AG10803 (cell line): Measurements from ENCODE around the gene PCSK2.

Experiments
- DNase-seq: peaks from one replicate; pipeline ENCODE4 v3.0.0; 2010; ENCODE audit warnings: low read depth
- H3K4me3 ChIP-seq: 2 replicates; pipeline ENCODE4 v1.5.1; 2011; ENCODE audit warnings: mild to moderate bottlenecking, low read length, control low read depth
- TF ChIP-seq, protein P1 (sequence below): conservative IDR thresholded peaks from 2 replicates; pipeline ENCODE4 v1.5.1; 2011; ENCODE audit warnings: mild to moderate bottlenecking, low read length, control low read depth, inconsistent platforms

The PCSK2 gene

GRCh38 chr20:17500826-17501225 lies 274.0 kb downstream of the PCSK2 start:
- no peak overlapping the region for H3K4me3 ChIP-seq
- DNase-seq = no peak
- TF ChIP-seq, protein P1, sequence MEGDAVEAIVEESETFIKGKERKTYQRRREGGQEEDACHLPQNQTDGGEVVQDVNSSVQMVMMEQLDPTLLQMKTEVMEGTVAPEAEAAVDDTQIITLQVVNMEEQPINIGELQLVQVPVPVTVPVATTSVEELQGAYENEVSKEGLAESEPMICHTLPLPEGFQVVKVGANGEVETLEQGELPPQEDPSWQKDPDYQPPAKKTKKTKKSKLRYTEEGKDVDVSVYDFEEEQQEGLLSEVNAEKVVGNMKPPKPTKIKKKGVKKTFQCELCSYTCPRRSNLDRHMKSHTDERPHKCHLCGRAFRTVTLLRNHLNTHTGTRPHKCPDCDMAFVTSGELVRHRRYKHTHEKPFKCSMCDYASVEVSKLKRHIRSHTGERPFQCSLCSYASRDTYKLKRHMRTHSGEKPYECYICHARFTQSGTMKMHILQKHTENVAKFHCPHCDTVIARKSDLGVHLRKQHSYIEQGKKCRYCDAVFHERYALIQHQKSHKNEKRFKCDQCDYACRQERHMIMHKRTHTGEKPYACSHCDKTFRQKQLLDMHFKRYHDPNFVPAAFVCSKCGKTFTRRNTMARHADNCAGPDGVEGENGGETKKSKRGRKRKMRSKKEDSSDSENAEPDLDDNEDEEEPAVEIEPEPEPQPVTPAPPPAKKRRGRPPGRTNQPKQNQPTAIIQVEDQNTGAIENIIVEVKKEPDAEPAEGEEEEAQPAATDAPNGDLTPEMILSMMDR = no peak

GRCh38 chr20:17501701-17502100 lies 274.9 kb downstream of the PCSK2 start:
- TF ChIP-seq, protein P1 = no peak
- H3K4me3 ChIP-seq = no peak overlapping the region
- no peak for DNase-seq

GRCh38 chr20:17502105-17502504 lies 275.3 kb downstream of the PCSK2 start:
- TF ChIP-seq, protein P1 = no peak
- DNase-seq = no peak
- no peak overlapping the region for H3K4me3 ChIP-seq

DNA sequence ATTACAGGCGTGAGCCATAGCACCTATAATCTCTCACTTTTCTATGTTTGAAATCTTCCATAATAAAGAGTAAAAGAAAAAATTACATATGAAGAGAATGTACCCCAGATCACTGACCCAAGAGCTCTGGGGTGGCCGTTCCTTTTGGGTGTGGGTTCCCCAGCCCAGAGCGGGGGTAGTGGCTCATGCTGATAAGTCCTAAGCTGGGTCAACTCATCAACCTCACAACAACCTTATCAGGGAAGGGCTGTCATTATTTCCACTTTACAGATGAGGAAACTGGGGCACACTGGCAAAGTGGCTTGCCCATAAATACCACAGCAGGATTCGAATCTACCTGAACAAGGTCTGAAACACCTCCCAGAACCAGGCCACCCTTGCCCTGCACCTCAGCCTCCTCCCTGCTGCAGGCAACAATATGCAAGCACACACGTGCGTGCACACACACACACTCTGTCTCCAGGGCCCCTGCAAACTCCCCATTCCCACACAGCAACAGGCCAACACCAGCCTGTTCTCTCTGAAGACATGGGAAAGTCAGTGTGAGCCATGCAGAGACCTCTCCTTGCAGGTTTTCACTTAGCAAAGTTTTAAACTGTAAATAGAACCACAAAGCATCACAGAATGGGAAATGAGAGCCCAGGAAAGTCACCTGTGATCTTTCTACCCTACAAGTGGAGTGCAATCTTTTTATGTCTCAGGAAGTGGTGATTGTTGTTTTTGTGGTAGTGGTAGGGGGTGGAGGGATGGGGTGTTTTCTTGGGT lies 276.6 kb downstream of the PCSK2 start:
- H3K4me3 ChIP-seq = no peak overlapping the region
- TF ChIP-seq, protein P1 = no peak
- no peak for DNase-seq

DNA sequence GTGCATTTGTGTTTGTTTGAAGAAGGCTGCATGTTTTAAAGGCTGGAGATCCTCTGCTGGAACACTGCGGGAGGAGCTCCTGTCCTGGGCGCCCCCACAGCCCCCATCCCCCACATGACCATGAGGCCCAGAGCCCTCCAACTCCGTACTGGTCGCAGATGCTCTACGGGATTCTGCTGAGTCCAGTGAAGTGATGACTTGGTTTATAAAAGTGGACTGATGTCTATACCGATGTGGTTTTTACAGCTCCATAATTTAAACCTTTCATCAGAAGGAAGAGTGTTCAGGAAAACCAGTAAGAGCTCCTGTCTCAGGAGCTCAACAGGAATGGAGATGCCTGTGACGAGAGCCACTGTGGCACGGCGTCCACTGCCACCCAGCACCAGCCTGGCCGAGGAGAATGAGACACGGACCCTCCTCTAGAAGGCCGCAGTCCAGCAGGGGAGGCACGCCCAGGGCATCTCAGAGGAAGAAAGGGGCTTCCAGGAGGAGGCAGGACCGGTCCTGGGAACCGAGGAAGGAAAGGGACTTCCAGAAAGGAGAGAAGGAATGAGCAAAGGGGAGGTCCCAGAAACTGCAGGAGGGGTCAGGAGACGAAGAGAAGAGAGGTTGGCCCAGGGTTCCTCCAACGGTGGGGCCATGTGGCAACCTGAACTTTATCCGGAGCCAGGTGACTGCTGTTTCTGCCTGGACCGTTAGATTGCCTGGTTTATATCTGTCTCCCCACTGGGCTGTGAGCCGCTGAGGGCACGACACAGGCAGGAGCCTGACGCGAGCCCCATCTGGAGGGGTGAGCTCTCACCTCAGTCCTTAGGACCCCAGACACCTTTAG lies 277.4 kb downstream of the PCSK2 start:
- TF ChIP-seq, protein P1 = no peak
- no peak for DNase-seq
- peak overlapping the region; percentile 69 for H3K4me3 ChIP-seq

- peak; percentile 49 for DNase-seq
- TF ChIP-seq, protein P1 = peak; percentile 70
- peak overlapping the region; percentile 69 for H3K4me3 ChIP-seq
Measured at GRCh38 chr20:17504898-17505635, 278.2 kb downstream of the PCSK2 start.
